Measurements from ENCODE around the gene ITPKC.

DNA sequence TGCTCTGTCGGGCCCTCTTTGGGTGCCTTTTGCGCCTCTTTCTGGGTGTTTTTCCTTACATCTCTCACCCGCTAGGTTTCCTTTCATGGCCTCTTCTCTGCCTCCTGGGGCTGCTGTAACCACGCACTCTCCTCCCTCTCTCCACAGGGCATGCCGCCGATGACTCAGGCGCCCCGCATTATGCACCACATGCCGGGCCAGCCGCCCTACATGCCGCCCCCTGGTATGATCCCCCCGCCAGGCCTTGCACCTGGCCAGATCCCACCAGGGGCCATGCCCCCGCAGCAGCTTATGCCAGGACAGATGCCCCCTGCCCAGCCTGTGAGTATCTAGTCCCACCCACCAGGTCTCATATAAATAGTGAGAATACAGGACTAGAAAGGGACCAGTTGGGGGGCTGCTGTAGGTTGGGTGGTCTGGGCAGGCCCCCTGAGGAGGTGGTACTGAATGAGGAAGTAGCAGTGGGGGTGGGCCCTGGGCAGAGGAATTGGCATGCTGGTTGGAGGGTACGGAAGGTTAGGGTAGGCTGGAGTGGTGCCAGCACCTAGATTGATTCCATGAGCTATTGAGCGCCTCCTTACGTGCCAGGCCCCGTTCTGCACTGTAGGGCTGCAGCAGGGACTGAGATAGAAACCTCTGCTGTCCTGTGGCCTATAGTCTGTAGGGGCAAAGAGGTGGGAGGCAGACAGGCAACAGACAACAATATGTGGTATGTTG, 46.0 kb downstream of the ITPKC start:
- TF ChIP-seq, protein P1, sequence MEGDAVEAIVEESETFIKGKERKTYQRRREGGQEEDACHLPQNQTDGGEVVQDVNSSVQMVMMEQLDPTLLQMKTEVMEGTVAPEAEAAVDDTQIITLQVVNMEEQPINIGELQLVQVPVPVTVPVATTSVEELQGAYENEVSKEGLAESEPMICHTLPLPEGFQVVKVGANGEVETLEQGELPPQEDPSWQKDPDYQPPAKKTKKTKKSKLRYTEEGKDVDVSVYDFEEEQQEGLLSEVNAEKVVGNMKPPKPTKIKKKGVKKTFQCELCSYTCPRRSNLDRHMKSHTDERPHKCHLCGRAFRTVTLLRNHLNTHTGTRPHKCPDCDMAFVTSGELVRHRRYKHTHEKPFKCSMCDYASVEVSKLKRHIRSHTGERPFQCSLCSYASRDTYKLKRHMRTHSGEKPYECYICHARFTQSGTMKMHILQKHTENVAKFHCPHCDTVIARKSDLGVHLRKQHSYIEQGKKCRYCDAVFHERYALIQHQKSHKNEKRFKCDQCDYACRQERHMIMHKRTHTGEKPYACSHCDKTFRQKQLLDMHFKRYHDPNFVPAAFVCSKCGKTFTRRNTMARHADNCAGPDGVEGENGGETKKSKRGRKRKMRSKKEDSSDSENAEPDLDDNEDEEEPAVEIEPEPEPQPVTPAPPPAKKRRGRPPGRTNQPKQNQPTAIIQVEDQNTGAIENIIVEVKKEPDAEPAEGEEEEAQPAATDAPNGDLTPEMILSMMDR (IDR thresholded peaks at IDR 0.05) = no peak
- TF ChIP-seq POLR2A (IDR thresholded peaks at IDR 0.05) = no peak
